ENCODE results near the gene CABLES2. TPM values are rescaled to one million over a fixed set of nuclear protein-coding genes. Genes with fewer than 3 reads are reported as not detected.

CABLES2 gene
- total and polyA plus RNA-seq, 2 donors (not counting 3 experiments of a cell fraction or from before 2014, with no cell fraction given), result 7.8 to 9.9 TPM

DNA sequence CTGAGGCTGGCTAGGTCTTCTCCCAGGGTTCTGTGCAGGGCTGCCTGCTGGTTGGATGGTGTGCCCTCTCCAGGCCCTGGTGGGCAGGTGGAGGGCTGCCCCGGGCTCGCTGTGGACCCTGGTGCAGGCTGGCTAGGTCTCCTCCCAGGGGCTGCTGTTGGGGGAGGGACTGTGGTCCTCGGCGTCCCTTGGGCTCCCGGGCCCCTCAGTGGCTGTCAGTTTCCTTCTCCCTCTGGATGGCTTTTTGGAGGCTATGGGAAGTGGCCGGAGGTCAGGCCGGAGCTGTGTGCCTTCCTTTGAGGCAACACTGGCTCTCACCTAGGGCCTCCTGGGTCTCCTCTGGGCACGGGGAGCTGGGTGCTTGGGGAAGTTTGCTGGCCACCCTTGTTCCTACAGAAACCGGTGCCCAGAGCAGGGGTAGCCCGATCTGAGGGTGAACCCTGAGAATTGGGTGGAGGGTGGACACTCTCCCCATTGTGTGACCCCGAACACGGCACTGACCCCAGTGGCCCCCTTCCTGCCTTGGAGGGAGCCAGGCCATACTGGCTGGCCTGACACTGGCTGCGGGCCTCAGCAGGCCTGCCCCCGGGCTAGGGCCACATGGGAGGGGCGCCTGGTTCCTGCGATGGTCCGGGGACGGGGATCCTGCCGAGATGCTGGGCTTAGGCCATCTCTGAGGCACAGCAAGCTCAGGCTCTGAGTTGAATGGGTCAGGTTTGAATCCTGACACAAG lies 3.8 kb upstream of the CABLES2 start:
- H3K4me2 ChIP-seq (ENCODE audit: insufficient read depth, low read length), result no peak overlapping the region
- H3K9me3 ChIP-seq (replicated peaks; ENCODE audit: control insufficient read depth, insufficient read depth, low read length), result no peaks in the 10 kb centered on the region
- no peaks in the 10 kb centered on the region for H4K20me1 ChIP-seq (replicated peaks; ENCODE audit: control insufficient read depth, extremely low read depth, insufficient read depth, low read length)
- no peak for TF ChIP-seq EZH2 (IDR thresholded peaks at IDR 0.05; ENCODE audit: borderline replicate concordance, low read depth, low read length, severe bottlenecking)
- TF ChIP-seq, protein P1, sequence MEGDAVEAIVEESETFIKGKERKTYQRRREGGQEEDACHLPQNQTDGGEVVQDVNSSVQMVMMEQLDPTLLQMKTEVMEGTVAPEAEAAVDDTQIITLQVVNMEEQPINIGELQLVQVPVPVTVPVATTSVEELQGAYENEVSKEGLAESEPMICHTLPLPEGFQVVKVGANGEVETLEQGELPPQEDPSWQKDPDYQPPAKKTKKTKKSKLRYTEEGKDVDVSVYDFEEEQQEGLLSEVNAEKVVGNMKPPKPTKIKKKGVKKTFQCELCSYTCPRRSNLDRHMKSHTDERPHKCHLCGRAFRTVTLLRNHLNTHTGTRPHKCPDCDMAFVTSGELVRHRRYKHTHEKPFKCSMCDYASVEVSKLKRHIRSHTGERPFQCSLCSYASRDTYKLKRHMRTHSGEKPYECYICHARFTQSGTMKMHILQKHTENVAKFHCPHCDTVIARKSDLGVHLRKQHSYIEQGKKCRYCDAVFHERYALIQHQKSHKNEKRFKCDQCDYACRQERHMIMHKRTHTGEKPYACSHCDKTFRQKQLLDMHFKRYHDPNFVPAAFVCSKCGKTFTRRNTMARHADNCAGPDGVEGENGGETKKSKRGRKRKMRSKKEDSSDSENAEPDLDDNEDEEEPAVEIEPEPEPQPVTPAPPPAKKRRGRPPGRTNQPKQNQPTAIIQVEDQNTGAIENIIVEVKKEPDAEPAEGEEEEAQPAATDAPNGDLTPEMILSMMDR (IDR thresholded peaks at IDR 0.05; ENCODE audit: extremely low read depth in 1 of 2, insufficient read depth in 1 of 2, low read depth in 1 of 2, low read length in 2 of 2), result no peak
- no peak for TF ChIP-seq GATA2 (IDR thresholded peaks at IDR 0.05; ENCODE audit: insufficient read depth, insufficient read length, low read depth, low read length)
- TF ChIP-seq FOS (IDR thresholded peaks at IDR 0.05; ENCODE audit: borderline replicate concordance, insufficient read depth, low read length), result no peak
- TF ChIP-seq MYC (IDR thresholded peaks at IDR 0.05; ENCODE audit: low read depth, low read length), result no peak
- TF ChIP-seq JUN (IDR thresholded peaks at IDR 0.05; ENCODE audit: borderline replicate concordance, insufficient read depth, insufficient read length, low read depth), result no peak
- TF ChIP-seq, protein P2, sequence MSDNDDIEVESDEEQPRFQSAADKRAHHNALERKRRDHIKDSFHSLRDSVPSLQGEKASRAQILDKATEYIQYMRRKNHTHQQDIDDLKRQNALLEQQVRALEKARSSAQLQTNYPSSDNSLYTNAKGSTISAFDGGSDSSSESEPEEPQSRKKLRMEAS (IDR thresholded peaks at IDR 0.05; ENCODE audit: insufficient read depth, insufficient read length), result no peak
- no peak for TF ChIP-seq POLR2AphosphoS5 (IDR thresholded peaks at IDR 0.05; ENCODE audit: insufficient read depth, low read depth, low read length)
- no peak for TF ChIP-seq POLR2A (IDR thresholded peaks at IDR 0.05; ENCODE audit: low read depth, low read length)
- peaks cover 11% of the 10 kb centered on the region for H3K4me1 ChIP-seq (ENCODE audit: control insufficient read depth, extremely low read depth, insufficient read depth, low read length)
- no peaks in the 10 kb centered on the region for H3K9me1 ChIP-seq (replicated peaks; ENCODE audit: control insufficient read depth, extremely low read depth, insufficient read depth, low read length)
- no peak overlapping the region for H2AFZ ChIP-seq (ENCODE audit: low read depth, low read length)
- intact Hi-C loops (cut with micrococcal nuclease) (no loop called here), dilution Hi-C loops (cut with MboI; ENCODE audit: extremely low pct_ligation_motif_present, low sequenced_read_pairs) (no loop called here)
- peaks cover 7% of the 10 kb centered on the region for H3K79me2 ChIP-seq (ENCODE audit: control insufficient read depth, insufficient read depth, low read length)
- H3K9ac ChIP-seq (replicated peaks; ENCODE audit: extremely low read depth, insufficient read depth, low read length), result no peak overlapping the region
- no TSS peak for BruUV-seq (replicated peaks)
- CTCF ChIA-PET, result interaction anchor here (0.6 to 2.9 kb wide), 17 partner anchors 8 to 591 kb away, joined by 3 to 32 read pairs (median 4); partner anchors contain the start of gene RBBP8NL
- FAIRE-seq (no peak), DNase-seq (ENCODE audit: low read depth, low spot score) (no peak)
- no peaks in the 10 kb centered on the region for H3K27me3 ChIP-seq (ENCODE audit: control insufficient read depth in 2 of 2, insufficient read depth in 2 of 2, low read length in 2 of 2)
- H3K36me3 ChIP-seq (ENCODE audit: control insufficient read depth in 2 of 2, extremely low read depth in 1 of 2, insufficient read depth in 2 of 2, low read length in 2 of 2), result no peaks in the 10 kb centered on the region
- H3K27ac ChIP-seq (ENCODE audit: insufficient read depth, low read depth, low read length), result no peak overlapping the region
- POLR2A ChIA-PET, result no interaction called here
- H3K4me3 ChIP-seq (replicated peaks in 1 of 3; ENCODE audit: insufficient read depth in 1 of 3, low read depth in 1 of 3, low read length in 3 of 3), result no peak overlapping the region
